Subcutaneous adipose tissue (tissue), 4 donors: ENCODE measurements around the gene FARP1. TPM values are rescaled to one million over a fixed set of nuclear protein-coding genes. Genes with fewer than 3 reads are reported as not detected.

Source experiments
- total RNA-seq, 4 donors: library from RNA; depleted of rRNA; stranded (reverse); fragments of >200 nt; gene quantifications; one replicate each; pipeline ENCODE4 v1.1.0, GENCODE V29; 2016
- TF ChIP-seq, protein P1 (sequence below): fragments of 450-650 bp; IDR thresholded peaks from one replicate; pipeline ENCODE4 v1.5.1; 2016; ENCODE audit warnings: low read depth, mild to moderate bottlenecking, control low read depth, antibody characterized with exemption, moderate library complexity

The FARP1 gene
- total RNA-seq, 4 donors from 2014 or later, result 24.9 to 39.9 (median 28.8) TPM

DNA sequence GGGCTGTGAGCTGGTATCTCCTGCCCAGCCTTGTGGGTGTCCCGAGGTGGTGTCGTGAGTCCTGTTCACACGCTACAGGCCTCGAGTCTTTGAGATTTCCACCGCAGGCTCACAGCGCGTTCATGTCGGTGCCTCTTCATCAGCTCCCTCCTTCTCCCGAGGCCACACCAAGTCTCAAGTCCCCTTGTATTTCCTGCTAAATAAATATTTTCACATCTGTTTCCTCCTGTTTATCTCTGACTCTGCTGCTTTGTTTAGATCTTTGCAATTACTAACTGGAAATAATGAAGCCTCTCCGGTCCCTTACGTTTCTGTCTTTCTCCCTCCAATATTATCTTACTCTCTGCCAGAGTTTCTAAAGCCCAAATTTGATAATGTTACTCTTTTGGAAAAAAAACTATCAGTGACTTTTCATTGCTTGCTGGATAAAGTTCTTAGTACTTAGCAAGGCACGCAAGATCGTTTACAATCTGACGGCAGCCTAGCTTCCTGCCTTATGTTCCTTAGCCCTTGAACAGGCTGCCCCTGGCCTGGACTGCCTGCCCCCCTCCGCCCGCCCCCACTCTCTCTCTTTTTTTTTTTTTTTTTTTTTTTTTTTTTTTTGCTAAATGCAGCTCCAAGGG is 164.7 kb downstream of the FARP1 start:
- TF ChIP-seq, protein P1, sequence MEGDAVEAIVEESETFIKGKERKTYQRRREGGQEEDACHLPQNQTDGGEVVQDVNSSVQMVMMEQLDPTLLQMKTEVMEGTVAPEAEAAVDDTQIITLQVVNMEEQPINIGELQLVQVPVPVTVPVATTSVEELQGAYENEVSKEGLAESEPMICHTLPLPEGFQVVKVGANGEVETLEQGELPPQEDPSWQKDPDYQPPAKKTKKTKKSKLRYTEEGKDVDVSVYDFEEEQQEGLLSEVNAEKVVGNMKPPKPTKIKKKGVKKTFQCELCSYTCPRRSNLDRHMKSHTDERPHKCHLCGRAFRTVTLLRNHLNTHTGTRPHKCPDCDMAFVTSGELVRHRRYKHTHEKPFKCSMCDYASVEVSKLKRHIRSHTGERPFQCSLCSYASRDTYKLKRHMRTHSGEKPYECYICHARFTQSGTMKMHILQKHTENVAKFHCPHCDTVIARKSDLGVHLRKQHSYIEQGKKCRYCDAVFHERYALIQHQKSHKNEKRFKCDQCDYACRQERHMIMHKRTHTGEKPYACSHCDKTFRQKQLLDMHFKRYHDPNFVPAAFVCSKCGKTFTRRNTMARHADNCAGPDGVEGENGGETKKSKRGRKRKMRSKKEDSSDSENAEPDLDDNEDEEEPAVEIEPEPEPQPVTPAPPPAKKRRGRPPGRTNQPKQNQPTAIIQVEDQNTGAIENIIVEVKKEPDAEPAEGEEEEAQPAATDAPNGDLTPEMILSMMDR, result no peak

DNA sequence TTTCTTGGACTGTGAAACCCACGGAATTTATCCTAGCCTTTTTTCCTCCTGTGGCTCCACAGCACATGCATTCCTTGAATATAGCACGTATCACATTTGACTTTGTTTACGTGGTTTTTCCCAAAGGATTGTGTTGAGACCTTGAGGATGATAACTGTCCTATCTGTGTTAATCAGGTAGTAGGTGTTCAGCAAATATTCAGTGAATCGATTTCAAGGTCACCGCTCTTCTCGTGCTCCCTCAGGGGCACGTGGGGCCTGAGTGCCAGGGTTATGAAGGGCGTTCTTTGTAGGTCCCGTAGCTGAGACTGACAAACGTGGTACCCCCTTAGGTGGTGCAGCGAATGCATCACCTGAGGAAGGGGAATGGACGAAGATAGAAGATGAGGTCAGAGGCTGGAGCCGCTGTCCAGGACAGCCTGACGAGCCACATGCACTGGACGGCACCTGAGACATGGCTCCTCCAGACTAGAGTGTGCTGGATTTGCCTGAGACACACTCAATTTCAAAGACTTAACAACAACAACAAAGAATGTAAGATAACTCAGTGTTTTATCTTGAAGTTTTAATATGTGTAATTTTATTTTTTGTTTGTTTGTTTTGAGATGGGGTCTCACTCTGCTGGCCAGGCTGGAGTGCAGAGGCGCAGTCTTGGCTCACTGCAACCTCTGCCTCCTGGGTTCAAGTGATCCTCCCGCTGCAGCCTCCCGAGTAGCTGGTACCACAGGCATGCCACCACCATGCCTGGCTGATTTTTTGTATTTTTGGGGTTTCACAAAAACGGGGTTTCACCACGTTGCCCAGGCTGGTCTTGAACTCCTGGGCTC is 165.4 kb downstream of the FARP1 start:
- TF ChIP-seq, protein P1, result no peak

DNA sequence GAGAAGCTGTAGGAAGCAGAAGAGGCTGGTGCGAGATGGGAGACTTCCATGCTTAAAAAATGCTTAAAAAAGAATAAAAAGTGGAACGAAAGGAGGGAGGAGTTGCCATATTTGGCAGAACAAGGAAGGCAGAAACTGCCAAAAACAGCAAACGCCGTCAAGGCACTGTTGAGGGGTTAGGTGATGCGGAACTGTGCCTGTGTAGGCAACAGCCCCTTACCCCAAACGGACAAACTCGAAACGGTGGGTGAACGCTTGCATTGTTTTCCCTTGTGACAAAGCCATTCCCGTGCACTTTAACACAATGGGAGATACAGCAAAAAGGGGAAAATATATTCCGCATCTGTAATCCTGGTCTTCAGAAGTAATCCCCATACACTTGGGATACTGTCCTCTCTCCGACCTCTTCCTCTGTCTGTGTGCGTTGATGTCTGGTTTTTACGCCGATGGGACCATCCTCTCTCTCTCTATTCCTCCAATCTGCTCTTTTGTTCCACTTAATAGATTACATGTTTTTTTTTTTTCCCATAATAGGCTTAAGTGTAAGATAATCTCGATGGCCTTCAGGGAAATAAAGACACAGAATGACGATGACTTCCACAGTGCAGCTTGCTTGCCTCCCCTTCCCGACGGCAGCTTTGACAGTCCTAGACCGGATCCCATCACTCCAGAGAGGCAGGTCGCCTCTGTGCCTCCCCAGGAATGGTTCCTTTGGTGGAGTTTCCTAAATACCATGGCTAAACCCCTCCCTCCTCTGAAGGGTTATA is 166.9 kb downstream of the FARP1 start:
- TF ChIP-seq, protein P1, result no peak

DNA sequence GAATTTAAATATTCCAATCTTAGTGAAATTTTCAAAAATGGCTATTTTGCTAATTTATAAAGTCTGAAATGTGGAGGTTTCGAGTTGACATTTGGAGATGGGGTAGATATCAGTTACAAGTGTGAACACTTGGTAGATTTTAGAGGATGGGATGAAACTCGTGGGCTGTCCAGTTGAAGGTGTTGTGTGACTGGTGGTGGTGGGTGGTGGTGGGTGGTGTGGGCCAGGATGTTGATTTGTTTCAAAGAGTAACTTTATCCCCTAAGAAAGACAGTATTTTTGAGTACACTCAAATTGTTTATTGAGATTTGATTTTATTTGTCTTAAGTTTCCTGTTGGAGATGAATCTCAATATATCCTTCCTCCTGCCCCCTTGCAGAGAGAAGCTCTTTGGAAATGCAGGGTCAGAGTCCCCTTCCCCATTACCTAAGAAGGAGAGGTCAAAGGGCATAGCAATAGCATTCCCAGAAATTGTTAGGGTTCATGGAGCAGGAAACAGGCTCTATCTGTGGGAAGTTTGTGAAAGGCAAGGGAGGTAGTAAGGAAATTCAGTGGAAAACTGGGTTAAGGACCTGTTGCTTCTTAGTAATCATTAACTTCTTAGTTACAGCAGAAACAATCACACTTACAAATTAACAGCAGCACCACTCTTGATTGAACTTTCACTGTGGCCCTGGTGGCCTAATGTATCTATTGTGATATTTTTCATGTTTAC is 167.7 kb downstream of the FARP1 start:
- TF ChIP-seq, protein P1, result no peak

DNA sequence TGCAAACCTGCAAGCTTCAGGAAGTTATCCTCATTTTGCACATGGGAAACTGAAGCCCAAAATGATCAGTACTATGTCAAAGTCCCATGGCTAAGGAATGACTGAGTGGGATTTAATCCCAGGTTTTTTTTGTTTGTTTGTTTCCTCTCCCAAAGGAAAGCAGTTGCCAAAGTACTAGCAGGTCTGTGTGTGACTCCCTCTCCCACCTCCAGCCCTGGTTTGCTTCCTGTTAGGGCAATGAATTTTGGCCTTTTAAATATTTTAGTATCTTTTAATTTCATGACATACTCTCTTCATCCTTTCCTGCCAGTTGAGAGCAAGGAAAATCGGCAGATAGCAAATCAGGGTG is 168.3 kb downstream of the FARP1 start:
- TF ChIP-seq, protein P1, result no peak

DNA sequence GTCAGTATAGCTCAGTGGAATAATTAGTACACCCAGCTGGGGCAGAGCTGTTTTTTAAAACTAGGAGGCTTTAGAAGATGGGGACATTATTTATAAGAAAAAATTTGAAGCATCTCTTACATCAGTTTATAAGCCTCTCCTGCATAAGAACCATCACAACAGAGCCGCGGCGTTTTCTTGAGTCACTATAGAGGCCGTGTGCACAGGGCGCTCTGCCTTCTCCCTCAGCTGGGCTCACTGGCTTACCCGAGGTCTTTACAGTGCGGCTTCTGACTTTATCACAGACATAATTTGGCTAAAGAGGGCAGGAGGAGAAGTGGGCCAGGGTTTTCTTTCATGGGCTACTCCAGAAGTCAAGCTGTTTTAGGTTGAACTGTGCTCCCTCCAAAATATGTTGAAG is 169.7 kb downstream of the FARP1 start:
- TF ChIP-seq, protein P1, result no peak
